K562 (cell line): ENCODE data around the gene WFDC13. TPM values are rescaled to one million over a fixed set of nuclear protein-coding genes. Genes with fewer than 3 reads are reported as not detected.

Source experiments
- ATAC-seq: fragments of 200-7000 bp; cut with Tn5 transposase; 3 replicates; pipeline ENCODE4 v1.9.1; 2020; ENCODE audit warnings: moderate library complexity
- BruUV-seq: library from RNA; stranded (reverse); fragments of 400-500 nt; replicated peaks from 2 replicates; lab custom pipeline; 2021; lab: Mats Ljungman, UMichigan
- CTCF ChIA-PET: fragments of 300-600 bp; formaldehyde crosslinking; extraction: SDS; loops from one replicate; lab custom pipeline; 2021; ENCODE audit warnings: low intra/inter-chr PET ratio; lab: Yijun Ruan, JAX
- POLR2A ChIA-PET: fragments of 300-600, 350-650 bp; sonication (Branson Sonifier 250); formaldehyde crosslinking; extraction: SDS; loops from one replicate; lab custom pipeline; 2021; ENCODE audit warnings: antibody characterized with exemption, inconsistent platforms; lab: Yijun Ruan, JAX
- DNase-seq, 4 experiments: peaks; one replicate each; pipeline versions ENCODE4 v3.0.0 to v3.0.0-alpha.2; 2011 to 2018; ENCODE audit warnings: low spot score in 3 of 4, mixed read lengths in 3 of 4; ENCODE audit errors: extremely low read depth in 1 of 4
- FAIRE-seq: peaks from 2 replicates; lab custom pipeline; 2011; peaks lifted over from hg19 to GRCh38; lab: Jason Lieb, UNC
- H2AFZ ChIP-seq: 2 replicates; pipeline ENCODE4 v1.6.0; 2011; ENCODE audit warnings: low read depth, low read length, control low read depth, inconsistent platforms
- H3K27ac ChIP-seq: fragments of 200-600 bp; 3 replicates; pipeline ENCODE4 v1.8.0; 2011; ENCODE audit warnings: low read depth, mild to moderate bottlenecking, control low read depth, inconsistent platforms, low read length, moderate library complexity, mixed read lengths; ENCODE audit errors: extremely low read depth
- H3K27me3 ChIP-seq, 2 experiments: fragments of 300-600 bp in 1 of 2; 2 replicates in 1 of 2; 3 replicates in 1 of 2; pipeline versions ENCODE4 v1.6.0 to v1.8.0; 2011; ENCODE audit warnings: inconsistent platforms in 2 of 2, low read length in 2 of 2, mild to moderate bottlenecking in 1 of 2, mixed read lengths in 1 of 2, moderate library complexity in 1 of 2; ENCODE audit not compliant: control insufficient read depth in 2 of 2, insufficient read depth in 2 of 2
- H3K36me3 ChIP-seq: fragments of 300-600 bp; 3 replicates; pipeline ENCODE4 v1.8.0; 2011; ENCODE audit warnings: mild to moderate bottlenecking, low read length, inconsistent platforms; ENCODE audit not compliant: control insufficient read depth, insufficient read depth
- H3K4me1 ChIP-seq, 2 experiments: fragments of 200-600 bp in 1 of 2; replicated peaks in 1 of 2; 2 replicates in 1 of 2; 3 replicates in 1 of 2; pipeline versions ENCODE4 v1.5.1 to v1.8.0; 2011; ENCODE audit warnings: inconsistent platforms in 2 of 2, low read length in 2 of 2, mild to moderate bottlenecking in 1 of 2, mixed read lengths in 1 of 2, moderate library complexity in 1 of 2; ENCODE audit not compliant: control insufficient read depth in 2 of 2, insufficient read depth in 2 of 2
- H3K4me2 ChIP-seq: 2 replicates; pipeline ENCODE4 v1.6.1; 2011; ENCODE audit warnings: low read length, control low read depth, inconsistent platforms, mixed read lengths; ENCODE audit not compliant: insufficient read depth
- H3K4me3 ChIP-seq: fragments of 200-600 bp; sonication (generic), shearing (Covaris generic); 2 replicates; pipeline ENCODE4 v1.5.1; 2016; ENCODE audit warnings: control low read depth, inconsistent platforms
- H3K79me2 ChIP-seq: fragments of 200-600 bp; 3 replicates; pipeline ENCODE4 v1.8.0; 2011; ENCODE audit warnings: low read length, inconsistent platforms; ENCODE audit not compliant: control insufficient read depth, insufficient read depth
- H3K9ac ChIP-seq, 2 experiments: 2 replicates each; pipeline versions ENCODE4 v1.6.0 to v1.6.1; 2011; ENCODE audit warnings: low read depth in 2 of 2, low read length in 2 of 2, control low read depth in 1 of 2, inconsistent platforms in 1 of 2, mild to moderate bottlenecking in 1 of 2, mixed read lengths in 1 of 2; ENCODE audit not compliant: insufficient read depth in 1 of 2
- H3K9me1 ChIP-seq: one replicate; pipeline ENCODE4 v1.6.0; 2011; ENCODE audit warnings: inconsistent platforms, mild to moderate bottlenecking, low read length, moderate library complexity; ENCODE audit not compliant: control insufficient read depth, insufficient read depth
- H3K9me3 ChIP-seq: replicated peaks from 2 replicates; pipeline ENCODE4 v1.5.1; 2011; ENCODE audit warnings: low read depth, low read length, inconsistent platforms; ENCODE audit not compliant: control insufficient read depth, insufficient read depth
- H4K20me1 ChIP-seq: replicated peaks from 2 replicates; pipeline ENCODE4 v1.6.1; 2011; ENCODE audit warnings: low read length, inconsistent platforms, mixed read lengths; ENCODE audit not compliant: control insufficient read depth, insufficient read depth
- ELF4 ChIP-seq: fragments of 450-650 bp; formaldehyde crosslinking; IDR thresholded peaks from 2 replicates; pipeline ENCODE4 v1.4.0; 2022; ENCODE audit warnings: missing genetic modification characterization
- EWSR1 ChIP-seq: fragments of 450-650 bp; IDR thresholded peaks from 2 replicates; pipeline ENCODE4 v1.6.1; 2018; ENCODE audit warnings: borderline replicate concordance, mild to moderate bottlenecking, low read depth, moderate library complexity; ENCODE audit not compliant: partially characterized antibody
- POU5F1 ChIP-seq: fragments of 150-350 bp; IDR thresholded peaks from 2 replicates; pipeline ENCODE4 v1.6.1; 2014; ENCODE audit warnings: borderline replicate concordance, low read length, low read depth, mild to moderate bottlenecking; ENCODE audit not compliant: partially characterized antibody
- WGBS: fragments of 100-300 bp; shearing (Covaris generic); methylation state at CpG from one replicate; pipeline ENCODE4 v1.1.6; 2016; ENCODE audit warnings: low coverage, mixed read lengths; ENCODE audit not compliant: insufficient coverage; ENCODE audit errors: missing lambda C conversion rate; 5-methylcytosine and 5-hydroxymethylcytosine counted together
- in situ Hi-C: fragments of 300-500 bp; cut with MboI; formaldehyde crosslinking; loops from 4 replicates; pipeline ENCODE4 v1.15.0; 2018; ENCODE audit warnings: inconsistent platforms, mixed read lengths
- intact Hi-C: fragments of 100-400 bp; cut with micrococcal nuclease; formaldehyde crosslinking; loops from 2 replicates; pipeline ENCODE4 v1.14.2; 2022
- polyA plus RNA-seq, 8 experiments: library from polyadenylated mRNA; depleted of rRNA in 4 of 8; stranded (reverse) in 5 of 8; unstranded in 3 of 8; fragments of >200 nt; fragmentation: Nextera tagmentation in 2 of 8; fragmentation: Illumina TruSeq in 1 of 8; extraction: Ambion mirVana in 2 of 8; extraction: Trizol in 1 of 8; gene quantifications; 2 replicates each; pipeline versions ENCODE4 v1.2.1 to v1.2.3, GENCODE V29; 2011 to 2014; ENCODE audit warnings: inconsistent platforms in 1 of 8, missing spikeins in 1 of 8
- total RNA-seq, 7 experiments: library from RNA; depleted of rRNA in 6 of 7; stranded (reverse); fragments of >200 nt in 6 of 7; fragmentation: Illumina TruSeq in 2 of 7; extraction: Trizol in 2 of 7; gene quantifications; 2 replicates each; pipeline versions ENCODE4 v1.2.1 to v1.2.3, GENCODE V29; 2011 to 2021; ENCODE audit warnings: low replicate concordance in 1 of 7
- TF ChIP-seq, protein P1 (sequence below): IDR thresholded peaks from 2 replicates; pipeline ENCODE4 v1.6.1; 2014; ENCODE audit warnings: antibody characterized with exemption
- TF ChIP-seq, protein P2 (sequence below): sonication (generic); formaldehyde crosslinking; IDR thresholded peaks from 2 replicates; pipeline ENCODE4 v1.8.0; 2022; ENCODE audit warnings: mild to moderate bottlenecking, missing genetic modification reagents, borderline replicate concordance
- TF ChIP-seq, protein P3 (sequence below): fragments of 250-450 bp; sonication (Bioruptor Pico); IDR thresholded peaks from 2 replicates; pipeline ENCODE4 v1.4.0; 2020

WFDC13 gene
- total and polyA plus RNA-seq, 9 of the 15 experiments (the other 6 are each of a cell fraction or from before 2014, with no cell fraction given): not detected

DNA sequence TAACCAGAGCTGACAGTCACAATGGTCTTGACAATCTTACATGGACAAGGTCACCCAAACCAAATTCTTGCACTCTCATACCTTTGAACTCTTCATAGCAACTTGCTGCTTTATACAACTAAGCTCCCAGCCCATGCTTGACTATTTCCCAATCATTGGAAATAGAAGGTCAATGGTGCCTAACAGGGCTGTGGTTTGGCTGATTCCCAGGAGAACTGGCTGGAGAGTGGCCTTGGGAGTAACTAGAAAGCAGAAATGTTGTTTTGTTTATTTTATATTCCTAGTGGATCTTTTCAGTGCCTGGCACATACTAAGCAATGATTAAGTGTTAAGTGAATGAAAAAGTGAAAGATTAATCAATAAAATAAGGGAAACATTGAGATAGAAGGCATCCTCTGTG is 23.3 kb downstream of the WFDC13 start:
- Histone ChIP-seq H3K9ac (no peak overlapping the region), H4K20me1 (no peaks in the 10 kb centered on the region), H3K27me3 (no peaks in the 10 kb centered on the region; a peak in 1 of 5 replicates), H3K9me1 (no peaks in the 10 kb centered on the region), H3K27ac (no peak overlapping the region), H3K79me2 (no peaks in the 10 kb centered on the region), H2AFZ (no peak overlapping the region), H3K4me3 (no peak overlapping the region), H3K36me3 (no peaks in the 10 kb centered on the region), H3K9me3 (no peaks in the 10 kb centered on the region), H3K4me2 (no peak overlapping the region), H3K4me1 (no peaks in the 10 kb centered on the region)
- ChIA-PET POLR2A (no interaction called here), CTCF (no interaction called here)
- no TSS peak for BruUV-seq
- in situ Hi-C loops (no loop called here), intact Hi-C loops (no loop called here)
- ATAC-seq (no peak), DNase-seq (no peak), FAIRE-seq (no peak)
- no peak for TF ChIP-seq ELF4 (CRISPR knock-in tag)
- TF ChIP-seq, protein P1, sequence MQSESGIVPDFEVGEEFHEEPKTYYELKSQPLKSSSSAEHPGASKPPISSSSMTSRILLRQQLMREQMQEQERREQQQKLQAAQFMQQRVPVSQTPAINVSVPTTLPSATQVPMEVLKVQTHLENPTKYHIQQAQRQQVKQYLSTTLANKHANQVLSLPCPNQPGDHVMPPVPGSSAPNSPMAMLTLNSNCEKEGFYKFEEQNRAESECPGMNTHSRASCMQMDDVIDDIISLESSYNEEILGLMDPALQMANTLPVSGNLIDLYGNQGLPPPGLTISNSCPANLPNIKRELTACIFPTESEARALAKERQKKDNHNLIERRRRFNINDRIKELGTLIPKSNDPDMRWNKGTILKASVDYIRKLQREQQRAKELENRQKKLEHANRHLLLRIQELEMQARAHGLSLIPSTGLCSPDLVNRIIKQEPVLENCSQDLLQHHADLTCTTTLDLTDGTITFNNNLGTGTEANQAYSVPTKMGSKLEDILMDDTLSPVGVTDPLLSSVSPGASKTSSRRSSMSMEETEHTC: no peak

DNA sequence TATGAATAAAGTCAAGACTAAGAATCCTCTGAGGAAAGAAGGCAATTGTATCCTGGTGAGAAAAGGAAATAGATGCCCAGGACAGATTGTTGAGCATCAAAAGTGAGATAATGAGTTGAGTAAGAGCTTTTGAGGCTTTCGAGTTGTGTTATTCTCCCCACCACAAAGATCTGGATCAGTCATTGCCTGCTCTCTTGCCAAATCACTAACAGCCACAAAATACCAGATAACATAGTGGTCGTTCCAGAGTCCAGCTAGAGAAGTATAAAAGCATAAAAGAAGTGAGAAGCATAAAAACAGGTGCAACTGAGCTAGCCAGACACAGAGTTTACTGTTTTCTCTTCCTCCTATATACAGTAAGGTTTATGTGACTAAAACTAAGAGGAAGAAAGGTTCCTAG is 25.2 kb downstream of the WFDC13 start:
- no peaks in the 10 kb centered on the region for H3K9me1 ChIP-seq
- BruUV-seq: no TSS peak
- H3K27me3 ChIP-seq: no peaks in the 10 kb centered on the region; a peak in 1 of 5 replicates
- no peak overlapping the region for H2AFZ ChIP-seq
- no peaks in the 10 kb centered on the region for H3K4me1 ChIP-seq
- ChIA-PET POLR2A (no interaction called here), CTCF (no interaction called here)
- DNase-seq (no peak), ATAC-seq (no peak), FAIRE-seq (no peak)
- no peaks in the 10 kb centered on the region for H3K9me3 ChIP-seq
- in situ Hi-C loops: no loop called here
- intact Hi-C loops: no loop called here
- no peak overlapping the region for H3K27ac ChIP-seq
- H3K4me2 ChIP-seq: no peak overlapping the region
- no peaks in the 10 kb centered on the region for H4K20me1 ChIP-seq
- no peaks in the 10 kb centered on the region for H3K36me3 ChIP-seq
- no peak overlapping the region for H3K4me3 ChIP-seq
- no peak overlapping the region for H3K9ac ChIP-seq
- 0% methylated on average over 2 of the region's 2 CpGs for WGBS
- H3K79me2 ChIP-seq: no peaks in the 10 kb centered on the region
- TF ChIP-seq, protein P2, sequence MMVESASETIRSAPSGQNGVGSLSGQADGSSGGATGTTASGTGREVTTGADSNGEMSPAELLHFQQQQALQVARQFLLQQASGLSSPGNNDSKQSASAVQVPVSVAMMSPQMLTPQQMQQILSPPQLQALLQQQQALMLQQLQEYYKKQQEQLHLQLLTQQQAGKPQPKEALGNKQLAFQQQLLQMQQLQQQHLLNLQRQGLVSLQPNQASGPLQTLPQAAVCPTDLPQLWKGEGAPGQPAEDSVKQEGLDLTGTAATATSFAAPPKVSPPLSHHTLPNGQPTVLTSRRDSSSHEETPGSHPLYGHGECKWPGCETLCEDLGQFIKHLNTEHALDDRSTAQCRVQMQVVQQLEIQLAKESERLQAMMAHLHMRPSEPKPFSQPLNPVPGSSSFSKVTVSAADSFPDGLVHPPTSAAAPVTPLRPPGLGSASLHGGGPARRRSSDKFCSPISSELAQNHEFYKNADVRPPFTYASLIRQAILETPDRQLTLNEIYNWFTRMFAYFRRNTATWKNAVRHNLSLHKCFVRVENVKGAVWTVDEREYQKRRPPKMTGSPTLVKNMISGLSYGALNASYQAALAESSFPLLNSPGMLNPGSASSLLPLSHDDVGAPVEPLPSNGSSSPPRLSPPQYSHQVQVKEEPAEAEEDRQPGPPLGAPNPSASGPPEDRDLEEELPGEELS (CRISPR knock-in tag): no peak
- TF ChIP-seq, protein P3, sequence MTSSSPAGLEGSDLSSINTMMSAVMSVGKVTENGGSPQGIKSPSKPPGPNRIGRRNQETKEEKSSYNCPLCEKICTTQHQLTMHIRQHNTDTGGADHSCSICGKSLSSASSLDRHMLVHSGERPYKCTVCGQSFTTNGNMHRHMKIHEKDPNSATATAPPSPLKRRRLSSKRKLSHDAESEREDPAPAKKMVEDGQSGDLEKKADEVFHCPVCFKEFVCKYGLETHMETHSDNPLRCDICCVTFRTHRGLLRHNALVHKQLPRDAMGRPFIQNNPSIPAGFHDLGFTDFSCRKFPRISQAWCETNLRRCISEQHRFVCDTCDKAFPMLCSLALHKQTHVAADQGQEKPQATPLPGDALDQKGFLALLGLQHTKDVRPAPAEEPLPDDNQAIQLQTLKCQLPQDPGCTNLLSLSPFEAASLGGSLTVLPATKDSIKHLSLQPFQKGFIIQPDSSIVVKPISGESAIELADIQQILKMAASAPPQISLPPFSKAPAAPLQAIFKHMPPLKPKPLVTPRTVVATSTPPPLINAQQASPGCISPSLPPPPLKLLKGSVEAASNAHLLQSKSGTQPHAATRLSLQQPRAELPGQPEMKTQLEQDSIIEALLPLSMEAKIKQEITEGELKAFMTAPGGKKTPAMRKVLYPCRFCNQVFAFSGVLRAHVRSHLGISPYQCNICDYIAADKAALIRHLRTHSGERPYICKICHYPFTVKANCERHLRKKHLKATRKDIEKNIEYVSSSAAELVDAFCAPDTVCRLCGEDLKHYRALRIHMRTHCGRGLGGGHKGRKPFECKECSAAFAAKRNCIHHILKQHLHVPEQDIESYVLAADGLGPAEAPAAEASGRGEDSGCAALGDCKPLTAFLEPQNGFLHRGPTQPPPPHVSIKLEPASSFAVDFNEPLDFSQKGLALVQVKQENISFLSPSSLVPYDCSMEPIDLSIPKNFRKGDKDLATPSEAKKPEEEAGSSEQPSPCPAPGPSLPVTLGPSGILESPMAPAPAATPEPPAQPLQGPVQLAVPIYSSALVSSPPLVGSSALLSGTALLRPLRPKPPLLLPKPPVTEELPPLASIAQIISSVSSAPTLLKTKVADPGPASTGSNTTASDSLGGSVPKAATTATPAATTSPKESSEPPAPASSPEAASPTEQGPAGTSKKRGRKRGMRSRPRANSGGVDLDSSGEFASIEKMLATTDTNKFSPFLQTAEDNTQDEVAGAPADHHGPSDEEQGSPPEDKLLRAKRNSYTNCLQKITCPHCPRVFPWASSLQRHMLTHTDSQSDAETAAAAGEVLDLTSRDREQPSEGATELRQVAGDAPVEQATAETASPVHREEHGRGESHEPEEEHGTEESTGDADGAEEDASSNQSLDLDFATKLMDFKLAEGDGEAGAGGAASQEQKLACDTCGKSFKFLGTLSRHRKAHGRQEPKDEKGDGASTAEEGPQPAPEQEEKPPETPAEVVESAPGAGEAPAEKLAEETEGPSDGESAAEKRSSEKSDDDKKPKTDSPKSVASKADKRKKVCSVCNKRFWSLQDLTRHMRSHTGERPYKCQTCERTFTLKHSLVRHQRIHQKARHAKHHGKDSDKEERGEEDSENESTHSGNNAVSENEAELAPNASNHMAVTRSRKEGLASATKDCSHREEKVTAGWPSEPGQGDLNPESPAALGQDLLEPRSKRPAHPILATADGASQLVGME (CRISPR knock-in tag): no peak
- TF ChIP-seq EWSR1 (no peak), POU5F1 (no peak)
